Measurements from ENCODE around the gene MLXIP. TPM values are rescaled to one million over a fixed set of nuclear protein-coding genes. Genes with fewer than 3 reads are reported as not detected.

MLXIP gene
- polyA plus RNA-seq, 1 donor from 2014 or later = 9.2 TPM

DNA sequence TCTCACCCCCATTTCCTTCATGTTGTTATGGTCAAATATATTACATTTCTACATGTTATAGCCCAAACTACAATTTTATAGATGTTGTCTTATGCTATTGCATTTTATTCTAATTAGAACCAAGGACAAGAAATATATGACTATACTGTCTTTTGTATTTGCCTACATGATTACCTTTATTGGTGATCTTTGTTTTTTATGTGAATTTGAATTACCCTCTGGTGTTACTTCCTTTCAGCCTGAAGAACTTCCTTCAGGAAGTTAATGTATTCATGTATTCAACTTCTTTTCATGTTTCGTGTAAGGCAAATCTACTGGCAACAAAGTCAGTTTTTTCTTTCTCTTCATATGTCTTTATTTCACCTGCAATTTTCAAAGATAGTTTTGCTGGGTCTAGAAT, 116.2 kb downstream of the MLXIP start:
- Histone ChIP-seq H3K79me2 (replicated peaks; ENCODE audit: insufficient read depth, low read length) (no peaks in the 10 kb centered on the region), H4K20me1 (ENCODE audit: insufficient read depth) (no peaks in the 10 kb centered on the region), H3K9me2 (ENCODE audit: insufficient read depth, low read length) (no peaks in the 10 kb centered on the region), H3K4me3 (ENCODE audit: low read length) (no peak overlapping the region), H2AFZ (ENCODE audit: low read depth, low read length) (no peak overlapping the region), H3K4me2 (ENCODE audit: low read length) (no peak overlapping the region), H3K27me3 (ENCODE audit: insufficient read depth, low read depth, low read length) (no peaks in the 10 kb centered on the region), H3K9ac (ENCODE audit: low read length) (no peak overlapping the region), H3K27ac (ENCODE audit: low read length) (no peak overlapping the region), H3F3A (ENCODE audit: insufficient read depth, low read length, poor library complexity, severe bottlenecking) (no peaks in the 10 kb centered on the region), H3K36me3 (ENCODE audit: insufficient read depth, low read length) (no peaks in the 10 kb centered on the region), H3K9me3 (ENCODE audit: low read length) (no peaks in the 10 kb centered on the region)
- TF ChIP-seq SMC3 (conservative IDR thresholded peaks at IDR 0.05; ENCODE audit: poor library complexity) (no peak), MXI1 (conservative IDR thresholded peaks at IDR 0.05; ENCODE audit: poor library complexity, severe bottlenecking) (no peak), RAD21 (conservative IDR thresholded peaks at IDR 0.05) (no peak), EZH2 (IDR thresholded peaks at IDR 0.05; ENCODE audit: borderline replicate concordance, insufficient read depth, low read length, poor library complexity, severe bottlenecking) (no peak), TAF1 (IDR thresholded peaks at IDR 0.05; ENCODE audit: low read depth) (no peak), POLR2AphosphoS5 (IDR thresholded peaks at IDR 0.05) (no peak), EP300 (conservative IDR thresholded peaks at IDR 0.05; ENCODE audit: poor library complexity, severe bottlenecking) (no peak)
- TF ChIP-seq, protein P1, sequence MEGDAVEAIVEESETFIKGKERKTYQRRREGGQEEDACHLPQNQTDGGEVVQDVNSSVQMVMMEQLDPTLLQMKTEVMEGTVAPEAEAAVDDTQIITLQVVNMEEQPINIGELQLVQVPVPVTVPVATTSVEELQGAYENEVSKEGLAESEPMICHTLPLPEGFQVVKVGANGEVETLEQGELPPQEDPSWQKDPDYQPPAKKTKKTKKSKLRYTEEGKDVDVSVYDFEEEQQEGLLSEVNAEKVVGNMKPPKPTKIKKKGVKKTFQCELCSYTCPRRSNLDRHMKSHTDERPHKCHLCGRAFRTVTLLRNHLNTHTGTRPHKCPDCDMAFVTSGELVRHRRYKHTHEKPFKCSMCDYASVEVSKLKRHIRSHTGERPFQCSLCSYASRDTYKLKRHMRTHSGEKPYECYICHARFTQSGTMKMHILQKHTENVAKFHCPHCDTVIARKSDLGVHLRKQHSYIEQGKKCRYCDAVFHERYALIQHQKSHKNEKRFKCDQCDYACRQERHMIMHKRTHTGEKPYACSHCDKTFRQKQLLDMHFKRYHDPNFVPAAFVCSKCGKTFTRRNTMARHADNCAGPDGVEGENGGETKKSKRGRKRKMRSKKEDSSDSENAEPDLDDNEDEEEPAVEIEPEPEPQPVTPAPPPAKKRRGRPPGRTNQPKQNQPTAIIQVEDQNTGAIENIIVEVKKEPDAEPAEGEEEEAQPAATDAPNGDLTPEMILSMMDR (IDR thresholded peaks at IDR 0.05; ENCODE audit: poor library complexity, severe bottlenecking) = no peak
- TF ChIP-seq, protein P2, sequence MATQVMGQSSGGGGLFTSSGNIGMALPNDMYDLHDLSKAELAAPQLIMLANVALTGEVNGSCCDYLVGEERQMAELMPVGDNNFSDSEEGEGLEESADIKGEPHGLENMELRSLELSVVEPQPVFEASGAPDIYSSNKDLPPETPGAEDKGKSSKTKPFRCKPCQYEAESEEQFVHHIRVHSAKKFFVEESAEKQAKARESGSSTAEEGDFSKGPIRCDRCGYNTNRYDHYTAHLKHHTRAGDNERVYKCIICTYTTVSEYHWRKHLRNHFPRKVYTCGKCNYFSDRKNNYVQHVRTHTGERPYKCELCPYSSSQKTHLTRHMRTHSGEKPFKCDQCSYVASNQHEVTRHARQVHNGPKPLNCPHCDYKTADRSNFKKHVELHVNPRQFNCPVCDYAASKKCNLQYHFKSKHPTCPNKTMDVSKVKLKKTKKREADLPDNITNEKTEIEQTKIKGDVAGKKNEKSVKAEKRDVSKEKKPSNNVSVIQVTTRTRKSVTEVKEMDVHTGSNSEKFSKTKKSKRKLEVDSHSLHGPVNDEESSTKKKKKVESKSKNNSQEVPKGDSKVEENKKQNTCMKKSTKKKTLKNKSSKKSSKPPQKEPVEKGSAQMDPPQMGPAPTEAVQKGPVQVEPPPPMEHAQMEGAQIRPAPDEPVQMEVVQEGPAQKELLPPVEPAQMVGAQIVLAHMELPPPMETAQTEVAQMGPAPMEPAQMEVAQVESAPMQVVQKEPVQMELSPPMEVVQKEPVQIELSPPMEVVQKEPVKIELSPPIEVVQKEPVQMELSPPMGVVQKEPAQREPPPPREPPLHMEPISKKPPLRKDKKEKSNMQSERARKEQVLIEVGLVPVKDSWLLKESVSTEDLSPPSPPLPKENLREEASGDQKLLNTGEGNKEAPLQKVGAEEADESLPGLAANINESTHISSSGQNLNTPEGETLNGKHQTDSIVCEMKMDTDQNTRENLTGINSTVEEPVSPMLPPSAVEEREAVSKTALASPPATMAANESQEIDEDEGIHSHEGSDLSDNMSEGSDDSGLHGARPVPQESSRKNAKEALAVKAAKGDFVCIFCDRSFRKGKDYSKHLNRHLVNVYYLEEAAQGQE (IDR thresholded peaks at IDR 0.05; ENCODE audit: borderline replicate concordance) = no peak

DNA sequence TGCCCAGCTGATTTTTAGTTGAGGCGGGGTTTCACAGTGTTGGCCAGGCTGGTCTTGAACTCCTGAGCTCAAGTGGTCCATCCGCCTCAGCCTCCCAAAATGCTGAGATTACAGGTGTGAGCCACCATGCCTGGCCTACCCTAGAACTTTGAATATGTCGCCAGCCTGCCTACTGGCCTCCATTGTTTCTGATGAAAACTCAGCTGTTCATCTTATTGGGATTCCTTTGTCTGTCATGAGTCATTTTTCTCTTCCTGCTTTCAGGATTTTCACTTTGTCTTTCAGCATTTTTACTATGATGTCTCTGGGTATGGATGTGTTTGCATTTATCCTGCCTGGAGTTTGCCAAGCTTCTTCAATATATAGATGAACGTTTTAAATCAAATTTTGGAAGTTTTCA, 116.8 kb downstream of the MLXIP start:
- Histone ChIP-seq H3K4me2 (ENCODE audit: low read length) (no peak overlapping the region), H3K9me3 (ENCODE audit: low read length) (no peaks in the 10 kb centered on the region), H3K36me3 (ENCODE audit: insufficient read depth, low read length) (no peaks in the 10 kb centered on the region), H2AFZ (ENCODE audit: low read depth, low read length) (no peak overlapping the region), H3K4me3 (ENCODE audit: low read length) (no peak overlapping the region), H3K27ac (ENCODE audit: low read length) (no peak overlapping the region), H4K20me1 (ENCODE audit: insufficient read depth) (no peaks in the 10 kb centered on the region), H3K9me2 (ENCODE audit: insufficient read depth, low read length) (no peaks in the 10 kb centered on the region), H3K9ac (ENCODE audit: low read length) (no peak overlapping the region), H3K27me3 (ENCODE audit: insufficient read depth, low read depth, low read length) (no peaks in the 10 kb centered on the region), H3F3A (ENCODE audit: insufficient read depth, low read length, poor library complexity, severe bottlenecking) (no peaks in the 10 kb centered on the region), H3K79me2 (replicated peaks; ENCODE audit: insufficient read depth, low read length) (no peaks in the 10 kb centered on the region)
- TF ChIP-seq, protein P1 (IDR thresholded peaks at IDR 0.05; ENCODE audit: poor library complexity, severe bottlenecking) = no peak
- TF ChIP-seq, protein P2 (IDR thresholded peaks at IDR 0.05; ENCODE audit: borderline replicate concordance) = no peak
- TF ChIP-seq MXI1 (conservative IDR thresholded peaks at IDR 0.05; ENCODE audit: poor library complexity, severe bottlenecking) (no peak), TAF1 (IDR thresholded peaks at IDR 0.05; ENCODE audit: low read depth) (no peak)

Measured in neural cell (in vitro differentiated cells).